ENCODE measurements around the gene COL4A4. TPM values are rescaled to one million over a fixed set of nuclear protein-coding genes. Genes with fewer than 3 reads are reported as not detected.
A peak's percentile ranks its signal among the peaks of the same experiment; 100 is the strongest.

The COL4A4 gene
- total RNA-seq, 1 experiment from 2014 or later, result 3.1 TPM

- TF ChIP-seq ZNF425 (CRISPR knock-in tag; conservative IDR thresholded peaks at IDR 0.05), result no peak
- no peaks in the 10 kb centered on the region for H3K4me1 Mint-ChIP-seq
- H3K27me3 Mint-ChIP-seq (ENCODE audit: low read depth), result no peaks in the 10 kb centered on the region
- ChIA-PET CTCF (no interaction called here), POLR2A (no interaction called here)
- no peaks in the 10 kb centered on the region for H3K9me3 Mint-ChIP-seq
- no peaks in the 10 kb centered on the region for H3K36me3 Mint-ChIP-seq
- H3K27ac Mint-ChIP-seq, result no peak overlapping the region
- DNase-seq (ENCODE audit: low spot score), result no peak
- no peak for ATAC-seq
- H3K4me3 Mint-ChIP-seq, result no peak overlapping the region
Observed at GRCh38 chr2:227115761-227116160, 48.2 kb downstream of the COL4A4 start.

GRCh38 chr2:227106845-227107759, 56.9 kb downstream of the COL4A4 start:
- ChIA-PET POLR2A (interaction anchor here (0.7 kb wide), 1 partner anchor 1439 kb away, joined by 5 read pairs; no protein-coding TSS in a partner anchor), CTCF (interaction anchor here (0.7 to 2.0 kb wide), 2 partner anchors 74 to 655 kb away, joined by 4 to 11 read pairs; no protein-coding TSS in a partner anchor)
- Mint-ChIP-seq H3K4me3 (no peak overlapping the region), H3K9me3 (no peaks in the 10 kb centered on the region), H3K27me3 (ENCODE audit: low read depth) (no peaks in the 10 kb centered on the region), H3K27ac (peak overlapping the region; percentile 78), H3K36me3 (no peaks in the 10 kb centered on the region), H3K4me1 (peaks cover 6% of the 10 kb centered on the region)
- DNase-seq (ENCODE audit: low spot score) (peak; percentile 69), ATAC-seq (peak; percentile 92)
- TF ChIP-seq OVOL2 (CRISPR knock-in tag; IDR thresholded peaks at IDR 0.05; ENCODE audit: borderline replicate concordance) (no peak), ATF1 (CRISPR knock-in tag; IDR thresholded peaks at IDR 0.05) (no peak), GTF2I (CRISPR knock-in tag; conservative IDR thresholded peaks at IDR 0.05) (no peak), FOXK1 (CRISPR knock-in tag; IDR thresholded peaks at IDR 0.05) (no peak), CTCF (IDR thresholded peaks at IDR 0.05) (peak; percentile 57), ZNF121 (CRISPR knock-in tag; IDR thresholded peaks at IDR 0.05) (no peak), CREB1 (CRISPR knock-in tag; IDR thresholded peaks at IDR 0.05) (no peak), GABPB1 (CRISPR knock-in tag; IDR thresholded peaks at IDR 0.05) (peak; percentile 34; the same call in 1 of the 2 replicates), ELF4 (CRISPR knock-in tag; IDR thresholded peaks at IDR 0.05; ENCODE audit: low read depth) (no peak), MLX (CRISPR knock-in tag; IDR thresholded peaks at IDR 0.05) (no peak)
- TF ChIP-seq, protein P1, sequence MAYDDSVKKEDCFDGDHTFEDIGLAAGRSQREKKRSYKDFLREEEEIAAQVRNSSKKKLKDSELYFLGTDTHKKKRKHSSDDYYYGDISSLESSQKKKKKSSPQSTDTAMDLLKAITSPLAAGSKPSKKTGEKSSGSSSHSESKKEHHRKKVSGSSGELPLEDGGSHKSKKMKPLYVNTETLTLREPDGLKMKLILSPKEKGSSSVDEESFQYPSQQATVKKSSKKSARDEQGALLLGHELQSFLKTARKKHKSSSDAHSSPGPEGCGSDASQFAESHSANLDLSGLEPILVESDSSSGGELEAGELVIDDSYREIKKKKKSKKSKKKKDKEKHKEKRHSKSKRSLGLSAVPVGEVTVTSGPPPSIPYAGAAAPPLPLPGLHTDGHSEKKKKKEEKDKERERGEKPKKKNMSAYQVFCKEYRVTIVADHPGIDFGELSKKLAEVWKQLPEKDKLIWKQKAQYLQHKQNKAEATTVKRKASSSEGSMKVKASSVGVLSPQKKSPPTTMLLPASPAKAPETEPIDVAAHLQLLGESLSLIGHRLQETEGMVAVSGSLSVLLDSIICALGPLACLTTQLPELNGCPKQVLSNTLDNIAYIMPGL (CRISPR knock-in tag; IDR thresholded peaks at IDR 0.05), result no peak

GRCh38 chr2:227103583-227103982, 60.4 kb downstream of the COL4A4 start:
- no peak overlapping the region for H3K4me3 Mint-ChIP-seq
- ChIA-PET POLR2A (no interaction called here), CTCF (interaction anchor here (1.2 to 1.6 kb wide), 2 partner anchors 70 to 303 kb away, joined by 3 read pairs; no protein-coding TSS in a partner anchor)
- peaks cover 6% of the 10 kb centered on the region for H3K4me1 Mint-ChIP-seq
- ATAC-seq, result no peak
- peaks cover 3% of the 10 kb centered on the region for H3K36me3 Mint-ChIP-seq
- H3K9me3 Mint-ChIP-seq, result peaks cover 4% of the 10 kb centered on the region
- no peaks in the 10 kb centered on the region for H3K27me3 Mint-ChIP-seq (ENCODE audit: low read depth)
- no peak overlapping the region for H3K27ac Mint-ChIP-seq
- DNase-seq (ENCODE audit: low spot score), result no peak
- TF ChIP-seq ZNF138 (CRISPR knock-in tag; conservative IDR thresholded peaks at IDR 0.05) (no peak), SP1 (CRISPR knock-in tag; conservative IDR thresholded peaks at IDR 0.05) (no peak), TEAD4 (CRISPR knock-in tag; IDR thresholded peaks at IDR 0.05) (no peak), ZNF121 (CRISPR knock-in tag; IDR thresholded peaks at IDR 0.05) (no peak), CTCF (IDR thresholded peaks at IDR 0.05) (no peak), FOXJ3 (CRISPR knock-in tag; IDR thresholded peaks at IDR 0.05; ENCODE audit: borderline replicate concordance) (no peak)
- TF ChIP-seq, protein P2, sequence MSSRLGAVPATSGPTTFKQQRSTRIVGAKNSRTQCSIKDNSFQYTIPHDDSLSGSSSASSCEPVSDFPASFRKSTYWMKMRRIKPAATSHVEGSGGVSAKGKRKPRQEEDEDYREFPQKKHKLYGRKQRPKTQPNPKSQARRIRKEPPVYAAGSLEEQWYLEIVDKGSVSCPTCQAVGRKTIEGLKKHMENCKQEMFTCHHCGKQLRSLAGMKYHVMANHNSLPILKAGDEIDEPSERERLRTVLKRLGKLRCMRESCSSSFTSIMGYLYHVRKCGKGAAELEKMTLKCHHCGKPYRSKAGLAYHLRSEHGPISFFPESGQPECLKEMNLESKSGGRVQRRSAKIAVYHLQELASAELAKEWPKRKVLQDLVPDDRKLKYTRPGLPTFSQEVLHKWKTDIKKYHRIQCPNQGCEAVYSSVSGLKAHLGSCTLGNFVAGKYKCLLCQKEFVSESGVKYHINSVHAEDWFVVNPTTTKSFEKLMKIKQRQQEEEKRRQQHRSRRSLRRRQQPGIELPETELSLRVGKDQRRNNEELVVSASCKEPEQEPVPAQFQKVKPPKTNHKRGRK (CRISPR knock-in tag; IDR thresholded peaks at IDR 0.05; ENCODE audit: borderline replicate concordance), result no peak

Measured in WTC11 (cell line).